SK-N-SH (cell line): Measurements from ENCODE around the gene RBMS3.

Experiments
- CTCF ChIP-seq: fragments of 200-600 bp; sonication (generic); IDR thresholded peaks from 2 replicates; pipeline ENCODE4 v1.6.1; 2017; ENCODE audit warnings: antibody characterized with exemption, mild to moderate bottlenecking, moderate library complexity
- FOXJ3 ChIP-seq: sonication (generic); formaldehyde crosslinking; IDR thresholded peaks from 2 replicates; pipeline ENCODE4 v1.5.1; 2020; ENCODE audit warnings: mild to moderate bottlenecking, missing genetic modification reagents
- POLR2AphosphoS5 ChIP-seq: IDR thresholded peaks from 2 replicates; pipeline ENCODE4 v1.6.1; 2012; ENCODE audit warnings: low read depth, low read length
- TAF1 ChIP-seq: IDR thresholded peaks from 2 replicates; pipeline ENCODE4 v1.6.1; 2012; ENCODE audit warnings: low read depth, mild to moderate bottlenecking, low read length, moderate library complexity, borderline replicate concordance

- TF ChIP-seq FOXJ3 (CRISPR knock-in tag) (no peak), CTCF (no peak), TAF1 (no peak), POLR2AphosphoS5 (no peak)
These were observed 40.6 kb upstream of the RBMS3 start for GRCh38 chr3:29240248-29240647.
